H9 (cell line): Measurements from ENCODE around the gene SUPT7L. TPM values are rescaled to one million over a fixed set of nuclear protein-coding genes. Genes with fewer than 3 reads are reported as not detected.

Experiments used
- DNase-seq: peaks from one replicate; pipeline ENCODE4 v3.0.0-alpha.2; 2017
- H2AFZ ChIP-seq: one replicate; pipeline ENCODE4 v1.6.1; 2013; ENCODE audit warnings: mild to moderate bottlenecking, low read length, control low read depth, moderate library complexity
- H2AK5ac ChIP-seq: 2 replicates; pipeline ENCODE4 v1.6.1; 2013; ENCODE audit warnings: low read length, control low read depth, mixed read lengths; ENCODE audit not compliant: insufficient read length
- H2BK120ac ChIP-seq: one replicate; pipeline ENCODE4 v1.6.1; 2013; ENCODE audit warnings: low read depth, mild to moderate bottlenecking, low read length, control low read depth, inconsistent platforms; ENCODE audit not compliant: poor library complexity, severe bottlenecking
- H2BK12ac ChIP-seq: 2 replicates; pipeline ENCODE4 v1.6.1; 2013; ENCODE audit warnings: low read length, control low read depth, mixed read lengths, low read depth; ENCODE audit not compliant: insufficient read length
- H2BK15ac ChIP-seq: 2 replicates; pipeline ENCODE4 v1.6.1; 2013; ENCODE audit warnings: low read depth, low read length, control low read depth
- H2BK20ac ChIP-seq: one replicate; pipeline ENCODE4 v1.6.1; 2013; ENCODE audit warnings: low read depth, mild to moderate bottlenecking, low read length, control low read depth, inconsistent platforms; ENCODE audit not compliant: poor library complexity, severe bottlenecking
- H2BK5ac ChIP-seq: 2 replicates; pipeline ENCODE4 v1.6.1; 2013; ENCODE audit warnings: low read length, control low read depth, mixed read lengths; ENCODE audit not compliant: insufficient read length
- H3K14ac ChIP-seq: 2 replicates; pipeline ENCODE4 v1.6.1; 2013; ENCODE audit warnings: low read length, control low read depth; ENCODE audit not compliant: insufficient read depth
- H3K18ac ChIP-seq: 2 replicates; pipeline ENCODE4 v1.6.1; 2013; ENCODE audit warnings: low read depth, mild to moderate bottlenecking, mixed read lengths, low read length, control low read depth; ENCODE audit not compliant: insufficient read length
- H3K23ac ChIP-seq: 2 replicates; pipeline ENCODE4 v1.6.1; 2013; ENCODE audit warnings: low read length, control low read depth, mixed read lengths, low read depth; ENCODE audit not compliant: insufficient read length
- H3K23me2 ChIP-seq: 2 replicates; pipeline ENCODE4 v1.6.1; 2013; ENCODE audit warnings: low read depth, mild to moderate bottlenecking, mixed read lengths, low read length, control low read depth; ENCODE audit not compliant: insufficient read length, poor library complexity, severe bottlenecking
- H3K27ac ChIP-seq: 2 replicates; pipeline ENCODE4 v1.5.1; 2013; ENCODE audit warnings: low read length, control low read depth, mixed read lengths, low read depth; ENCODE audit not compliant: insufficient read length
- H3K27me3 ChIP-seq: 2 replicates; pipeline ENCODE4 v1.6.1; 2013; ENCODE audit warnings: low read length, control low read depth, inconsistent platforms; ENCODE audit not compliant: insufficient read depth
- H3K4ac ChIP-seq: 2 replicates; pipeline ENCODE4 v1.6.1; 2013; ENCODE audit warnings: low read depth, mild to moderate bottlenecking, control low read depth, inconsistent platforms, low read length, moderate library complexity
- H3K4me1 ChIP-seq: 2 replicates; pipeline ENCODE4 v1.6.1; 2013; ENCODE audit warnings: low read length, control low read depth, inconsistent platforms; ENCODE audit not compliant: insufficient read depth
- H3K4me2 ChIP-seq: 2 replicates; pipeline ENCODE4 v1.6.1; 2013; ENCODE audit warnings: low read length, control low read depth, mixed read lengths; ENCODE audit not compliant: insufficient read length, insufficient read depth
- H3K56ac ChIP-seq: 2 replicates; pipeline ENCODE4 v1.6.1; 2013; ENCODE audit warnings: low read depth, mild to moderate bottlenecking, mixed read lengths, low read length, control low read depth; ENCODE audit not compliant: insufficient read length
- H3K79me1 ChIP-seq: 2 replicates; pipeline ENCODE4 v1.6.1; 2013; ENCODE audit warnings: low read depth, mild to moderate bottlenecking, moderate library complexity, low read length, control low read depth, inconsistent platforms; ENCODE audit not compliant: insufficient read depth, poor library complexity, severe bottlenecking
- H3K79me2 ChIP-seq: 2 replicates; pipeline ENCODE4 v1.6.1; 2013; ENCODE audit warnings: low read length, control low read depth, inconsistent platforms; ENCODE audit not compliant: insufficient read depth
- H3K9ac ChIP-seq: 2 replicates; pipeline ENCODE4 v1.6.1; 2013; ENCODE audit warnings: low read length, control low read depth, mixed read lengths; ENCODE audit not compliant: insufficient read length; ENCODE audit errors: extremely low read depth
- H3K9me3 ChIP-seq: one replicate; pipeline ENCODE4 v1.6.1; 2013; ENCODE audit warnings: low read depth, low read length, inconsistent platforms; ENCODE audit not compliant: control insufficient read depth
- H3T11ph ChIP-seq: one replicate; pipeline ENCODE4 v1.6.1; 2013; ENCODE audit warnings: mild to moderate bottlenecking, low read length, control low read depth, inconsistent platforms
- H4K20me1 ChIP-seq: one replicate; pipeline ENCODE4 v1.6.1; 2013; ENCODE audit not compliant: control insufficient read depth, insufficient read length, insufficient read depth
- H4K5ac ChIP-seq: 2 replicates; pipeline ENCODE4 v1.6.1; 2013; ENCODE audit warnings: low read depth, mild to moderate bottlenecking, mixed read lengths, low read length, control low read depth; ENCODE audit not compliant: insufficient read length
- H4K8ac ChIP-seq: replicated peaks from 2 replicates; pipeline ENCODE4 v1.6.1; 2013; ENCODE audit warnings: low read length, control low read depth, mixed read lengths, low read depth; ENCODE audit not compliant: insufficient read length
- H4K91ac ChIP-seq: 2 replicates; pipeline ENCODE4 v1.6.1; 2013; ENCODE audit warnings: low read depth, mild to moderate bottlenecking, moderate library complexity, mixed read lengths, low read length, control low read depth; ENCODE audit not compliant: insufficient read length
- H3K27ac Mint-ChIP-seq, 3 experiments: 2 replicates in 2 of 3; 3 replicates in 1 of 3; pipeline ENCODE4 v1.8.0; 2020 to 2021; ENCODE audit warnings: mixed read lengths in 3 of 3, mild to moderate bottlenecking in 1 of 3, moderate library complexity in 1 of 3
- H3K27me3 Mint-ChIP-seq: 2 replicates; pipeline ENCODE4 v1.8.0; 2021; ENCODE audit warnings: low read depth, mild to moderate bottlenecking, moderate library complexity, mixed read lengths
- H3K36me3 Mint-ChIP-seq, 3 experiments: 2 replicates in 2 of 3; 3 replicates in 1 of 3; pipeline ENCODE4 v1.8.0; 2020 to 2021; ENCODE audit warnings: low read depth in 3 of 3, mixed read lengths in 3 of 3; ENCODE audit not compliant: insufficient read depth in 1 of 3
- H3K4me1 Mint-ChIP-seq, 2 experiments: 2 replicates each; pipeline ENCODE4 v1.8.0; 2020; ENCODE audit warnings: mixed read lengths in 2 of 2
- H3K4me3 Mint-ChIP-seq, 2 experiments: 2 replicates in 1 of 2; 3 replicates in 1 of 2; pipeline ENCODE4 v1.8.0; 2020 to 2021; ENCODE audit warnings: mild to moderate bottlenecking in 2 of 2, mixed read lengths in 2 of 2, moderate library complexity in 1 of 2
- H3K9me3 Mint-ChIP-seq, 2 experiments: 2 replicates in 1 of 2; 3 replicates in 1 of 2; pipeline ENCODE4 v1.8.0; 2020; ENCODE audit warnings: mild to moderate bottlenecking in 2 of 2, mixed read lengths in 2 of 2, moderate library complexity in 1 of 2
- CTCF ChIP-seq: fragments of 200-600 bp; sonication (generic); conservative IDR thresholded peaks from 3 replicates; pipeline ENCODE4 v1.8.0; 2021; ENCODE audit warnings: antibody characterized with exemption, mild to moderate bottlenecking
- WGBS: extraction: QIAGEN DNeasy Blood & Tissue Kit; methylation state at CpG from one replicate; pipeline ENCODE4 v1.1.7; 2013; ENCODE audit warnings: missing lambda C conversion rate, low lambda C conversion rate, mixed read lengths; ENCODE audit not compliant: insufficient read length; ENCODE audit errors: extremely low coverage; 5-methylcytosine and 5-hydroxymethylcytosine counted together
- total RNA-seq: library from RNA; stranded (reverse); gene quantifications from 2 replicates; pipeline ENCODE4 v1.2.1, GENCODE V29; 2021

SUPT7L gene
- total RNA-seq, 1 experiment from 2014 or later = 30.4 TPM

GRCh38 chr2:27713201-27713600 is 49.8 kb upstream of the SUPT7L start:
- Histone ChIP-seq H3K79me2 (no peaks in the 10 kb centered on the region), H3K9ac (no peak overlapping the region), H3K4me2 (no peak overlapping the region), H2AK5ac (no peak overlapping the region), H3T11ph (no peak overlapping the region), H3K4me1 (peaks cover 6% of the 10 kb centered on the region; the same call in 1 of the 2 replicates), H2BK5ac (no peak overlapping the region), H4K8ac (no peak overlapping the region), H3K14ac (no peak overlapping the region), H2BK20ac (no peak overlapping the region), H3K9me3 (no peaks in the 10 kb centered on the region), H4K20me1 (no peaks in the 10 kb centered on the region), H2BK12ac (no peak overlapping the region), H3K27me3 (no peaks in the 10 kb centered on the region), H2BK120ac (no peak overlapping the region), H3K4ac (no peak overlapping the region), H4K5ac (no peak overlapping the region), H2BK15ac (no peak overlapping the region), H3K79me1 (no peaks in the 10 kb centered on the region), H3K23me2 (peaks cover 12% of the 10 kb centered on the region), H4K91ac (no peak overlapping the region), H3K18ac (no peak overlapping the region), H2AFZ (no peak overlapping the region), H3K27ac (no peak overlapping the region), H3K56ac (no peak overlapping the region), H3K23ac (no peak overlapping the region)
- Mint-ChIP-seq H3K4me1 (peaks cover 15 to 23% of the 10 kb centered on the region in 2 experiments), H3K4me3 (no peak overlapping the region), H3K27me3 (peaks cover 13% of the 10 kb centered on the region), H3K36me3 (no peaks in the 10 kb centered on the region), H3K9me3 (no peaks in the 10 kb centered on the region), H3K27ac (no peak overlapping the region)
- no CpG with 5 or more reads among the region's 5 CpGs for WGBS
- DNase-seq = no peak
- no peak for TF ChIP-seq CTCF
